Frontal cortex (tissue), 4 donors: ENCODE measurements around the gene TMEM17. TPM values are rescaled to one million over a fixed set of nuclear protein-coding genes. Genes with fewer than 3 reads are reported as not detected.
"Not testable (repeated sequence)": the region's sequence is repeated elsewhere in the genome, so short reads cannot be mapped to it uniquely, and the experiment has no call there.

Source experiments
- DNase-seq, 2 donors: peaks; one replicate each; pipeline ENCODE4 v3.0.0; 2012; ENCODE audit warnings: low spot score in 2 of 2
- FAIRE-seq: peaks from 2 replicates; lab custom pipeline; 2012; peaks lifted over from hg19 to GRCh38; lab: Jason Lieb, UNC
- total RNA-seq: library from RNA; depleted of rRNA; stranded (reverse); fragments of >200 nt; gene quantifications from one replicate; pipeline ENCODE4 v1.2.3, GENCODE V29; 2014
- donor health status: control.
- donor health status: control.
- donor health status: control.

The TMEM17 gene
- total RNA-seq, 1 donor from 2014 or later = 4.9 TPM

DNA sequence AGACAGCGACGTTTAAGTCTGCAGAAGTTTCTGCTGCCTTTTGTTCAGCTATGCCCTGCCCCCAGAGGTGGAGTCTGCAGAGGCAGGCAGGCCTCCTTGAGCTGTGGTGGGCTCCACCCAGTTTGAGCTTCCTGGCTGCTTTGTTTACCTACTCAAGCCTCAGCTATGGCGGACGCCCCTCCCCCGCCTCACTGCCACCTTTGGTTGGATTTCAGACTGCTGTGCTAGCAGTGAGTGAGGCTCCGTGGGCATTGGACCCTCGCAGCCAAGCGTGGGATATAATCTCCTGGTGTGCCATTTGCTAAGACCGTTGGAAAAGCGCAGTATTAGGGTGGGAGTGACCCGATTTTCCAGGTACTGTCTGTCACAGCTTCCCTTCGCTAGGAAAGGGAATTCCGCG is 15.1 kb upstream of the TMEM17 start:
- not testable (repeated sequence) for DNase-seq, FAIRE-seq

DNA sequence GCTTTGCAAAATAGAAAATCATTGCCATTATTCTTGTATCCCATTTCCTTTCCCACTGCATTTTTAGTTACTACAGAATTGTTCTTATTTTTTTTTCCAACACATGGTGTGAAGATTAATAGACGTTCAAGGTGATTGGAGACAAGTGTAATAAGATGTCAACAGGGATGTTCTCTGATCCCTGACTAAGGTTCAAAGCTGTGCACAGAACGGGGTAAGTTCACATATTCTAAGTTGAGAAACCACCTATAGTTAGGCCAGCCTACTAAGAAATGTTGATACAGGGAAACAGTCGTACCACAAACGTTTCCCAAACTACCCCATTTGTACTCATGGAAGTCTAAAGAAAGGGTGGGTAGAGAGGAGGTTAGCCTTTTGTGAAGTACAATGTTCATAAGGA is 6.4 kb upstream of the TMEM17 start:
- FAIRE-seq = no peak
- DNase-seq = no peak

DNA sequence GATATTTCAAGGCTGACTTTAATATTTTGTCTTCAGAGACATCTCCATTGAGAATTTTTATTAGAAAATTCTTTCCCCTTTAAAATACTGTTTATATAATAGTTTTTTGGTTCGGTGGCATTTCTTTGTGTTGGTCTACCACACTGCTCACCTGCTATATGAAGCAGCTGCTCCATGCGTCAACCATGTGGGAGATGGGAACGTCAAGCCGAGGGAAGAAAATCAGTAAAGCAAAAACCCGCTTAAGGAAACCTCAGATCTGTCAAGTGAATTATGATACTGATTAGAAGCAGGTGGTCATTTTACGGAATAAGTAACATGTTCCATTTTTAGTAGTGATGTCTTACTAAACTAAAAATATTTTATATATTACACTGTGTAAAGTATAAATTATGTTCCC is 5.6 kb upstream of the TMEM17 start:
- FAIRE-seq (no peak), DNase-seq (no peak)

DNA sequence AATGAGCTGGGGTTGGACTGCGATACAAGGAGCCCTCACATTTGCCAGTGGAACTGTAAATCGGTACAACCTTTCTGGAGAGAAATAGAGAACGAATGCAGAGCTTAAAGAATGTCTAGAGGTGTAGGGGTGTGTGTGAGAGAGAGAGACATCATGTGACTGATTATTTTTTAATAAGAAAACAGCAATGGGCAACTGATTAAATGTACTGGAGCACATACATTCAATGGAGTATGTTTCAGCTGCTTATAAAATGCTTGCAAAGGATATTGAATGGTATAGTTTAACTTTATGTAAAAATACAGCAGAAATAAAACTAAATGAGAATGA is 391 bp upstream of the TMEM17 start:
- no peak for FAIRE-seq
- peak in 1 of 2 donors; percentile 18 for DNase-seq

DNA sequence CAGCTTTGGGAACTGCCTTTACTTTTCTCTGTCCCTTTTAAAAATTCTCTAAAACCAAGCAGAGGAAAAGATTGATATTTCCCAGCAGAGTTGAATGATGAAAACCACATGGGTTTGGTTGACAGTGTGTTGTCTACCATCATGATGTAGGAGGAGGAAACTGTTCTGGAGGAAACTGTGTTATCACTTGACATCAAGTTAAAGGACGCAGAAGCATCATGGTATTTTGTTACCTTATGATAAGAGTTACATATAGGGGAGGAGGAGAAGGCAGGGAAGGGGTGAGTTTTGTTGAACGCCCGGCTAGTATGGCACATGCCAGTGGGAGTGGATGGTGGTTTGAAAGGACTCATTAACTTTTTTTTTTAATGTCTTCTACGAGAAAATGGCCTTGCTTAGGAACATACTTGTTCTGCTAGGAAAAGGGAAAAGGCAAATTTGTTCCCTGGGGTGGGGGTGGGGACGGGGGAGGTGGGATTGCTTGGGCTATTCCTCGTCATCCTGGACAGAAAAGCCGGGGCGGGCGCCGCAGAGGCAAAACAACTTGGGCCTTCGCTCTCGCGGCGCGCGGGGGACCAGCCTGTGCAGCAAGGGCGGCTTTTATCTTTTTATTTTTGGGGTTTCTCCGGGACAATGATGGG is 766 bp downstream of the TMEM17 start:
- FAIRE-seq (no peak), DNase-seq (peak in 1 of 2 donors; percentile 13)

DNA sequence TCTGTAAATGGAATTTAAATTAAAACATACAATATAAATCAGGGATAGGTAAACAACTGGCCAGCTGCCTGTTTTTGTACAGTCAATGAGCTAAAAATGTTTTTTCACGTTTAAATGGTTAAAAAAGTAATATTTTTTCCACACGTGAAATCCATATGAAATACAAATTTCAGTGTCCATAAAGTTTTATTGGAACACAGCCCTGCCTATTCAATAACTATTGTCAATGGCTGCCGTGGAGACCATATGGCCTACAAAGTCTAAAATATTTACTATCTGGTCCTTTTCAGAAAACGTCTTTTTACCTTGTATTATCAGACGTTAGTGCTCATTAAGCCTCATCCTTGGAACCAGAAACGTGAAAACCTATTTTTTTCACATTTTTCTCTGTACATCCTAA is 1.3 kb downstream of the TMEM17 start:
- FAIRE-seq (no peak), DNase-seq (no peak)

DNA sequence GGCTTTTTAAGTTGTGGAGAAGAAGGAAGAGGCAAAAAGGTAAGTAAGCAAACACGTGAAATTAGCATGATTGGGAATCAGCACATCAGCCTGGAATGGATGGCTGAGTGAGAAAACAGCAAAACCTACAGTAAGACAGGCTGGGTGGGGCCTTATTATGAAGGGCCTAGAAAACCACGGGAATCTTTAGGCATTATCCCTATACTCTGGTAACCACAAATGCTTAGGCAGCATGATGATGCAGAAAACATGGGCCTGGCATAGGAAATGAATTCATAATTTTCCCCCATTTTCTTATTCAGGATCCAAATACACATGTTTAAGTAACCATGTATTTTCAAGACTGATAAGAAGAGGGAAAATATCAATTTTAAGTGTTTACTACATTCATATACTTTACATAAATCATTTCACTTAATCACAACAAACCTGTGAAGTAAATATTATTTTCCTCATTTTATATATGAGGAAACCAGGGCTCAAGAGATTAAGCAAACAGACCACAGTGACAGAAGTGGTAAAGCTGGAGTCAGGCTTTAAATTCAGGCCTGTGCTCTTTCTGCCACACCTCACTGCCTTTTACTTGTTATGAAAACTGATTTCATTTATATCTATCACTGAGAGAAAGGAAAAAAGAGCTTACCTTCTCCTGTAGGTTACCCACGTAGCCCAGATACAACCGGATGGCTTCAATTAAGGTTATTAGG is 4.0 kb downstream of the TMEM17 start:
- FAIRE-seq (no peak), DNase-seq (no peak)

DNA sequence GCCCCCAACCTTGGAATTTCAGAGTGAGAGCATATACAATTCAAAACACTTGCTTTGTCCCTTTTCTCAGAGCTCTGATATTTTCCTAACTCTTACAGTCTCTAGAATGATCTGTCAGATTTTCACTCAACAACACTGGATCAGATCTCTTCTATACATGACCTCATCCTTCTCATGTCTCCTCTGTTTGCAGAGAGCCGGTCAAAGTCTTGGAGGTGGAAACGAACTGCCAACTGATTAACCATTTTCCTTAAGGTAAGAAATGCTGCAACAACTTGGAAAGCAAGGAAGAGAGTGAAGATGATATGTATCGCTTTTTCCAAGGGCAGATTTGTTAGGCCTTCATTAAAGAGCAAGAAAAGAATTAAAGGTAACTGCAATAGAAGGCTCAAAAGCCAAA is 4.9 kb downstream of the TMEM17 start:
- DNase-seq = no peak
- FAIRE-seq = no peak

DNA sequence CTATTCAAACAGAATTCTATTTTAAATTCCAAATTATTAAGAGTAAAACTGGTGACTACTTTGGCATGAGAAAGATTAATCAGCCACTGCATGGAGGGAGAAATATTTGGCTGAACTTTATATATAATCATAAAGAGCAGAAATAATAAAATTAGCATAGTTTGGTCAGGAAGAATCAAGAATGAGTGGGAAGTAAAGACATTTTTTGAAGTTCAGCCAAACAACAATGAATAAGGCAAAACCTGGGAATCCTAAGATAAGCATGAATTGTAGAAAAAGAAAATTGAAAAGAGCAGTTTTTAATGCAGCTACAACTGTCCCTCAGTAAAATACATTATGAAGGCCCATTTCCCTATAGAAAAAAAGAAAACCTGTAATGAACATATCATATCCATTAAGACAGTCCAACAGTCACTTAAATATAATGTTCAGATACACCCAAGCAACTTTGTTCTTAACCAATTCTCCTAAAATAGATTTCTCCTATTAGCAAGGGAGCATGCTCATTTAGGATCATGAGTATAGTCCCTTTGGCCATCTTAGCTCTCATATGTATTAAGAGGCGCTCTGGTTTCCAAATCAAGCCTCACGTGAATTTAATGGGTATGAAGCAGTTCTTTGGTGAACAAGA is 6.5 kb downstream of the TMEM17 start:
- DNase-seq = no peak
- no peak for FAIRE-seq

DNA sequence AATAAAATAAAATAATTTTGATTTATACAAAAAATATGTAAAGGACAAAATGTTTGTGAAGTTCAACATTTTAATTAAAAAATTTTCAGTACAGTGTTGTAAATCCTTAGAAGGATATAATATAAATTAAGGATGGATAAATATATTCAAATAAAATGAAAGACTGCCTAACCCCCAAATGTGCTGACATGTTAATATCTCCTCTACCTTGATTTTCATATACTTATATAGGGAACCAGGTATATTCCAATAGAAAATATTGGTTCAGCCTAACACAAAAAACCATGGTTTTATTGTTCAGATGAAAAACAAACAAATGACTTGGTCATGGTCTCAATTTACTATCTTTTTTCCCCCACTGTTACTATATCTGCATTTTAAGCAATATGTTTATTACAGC is 7.3 kb downstream of the TMEM17 start:
- no peak for DNase-seq
- FAIRE-seq = peak; percentile 65

DNA sequence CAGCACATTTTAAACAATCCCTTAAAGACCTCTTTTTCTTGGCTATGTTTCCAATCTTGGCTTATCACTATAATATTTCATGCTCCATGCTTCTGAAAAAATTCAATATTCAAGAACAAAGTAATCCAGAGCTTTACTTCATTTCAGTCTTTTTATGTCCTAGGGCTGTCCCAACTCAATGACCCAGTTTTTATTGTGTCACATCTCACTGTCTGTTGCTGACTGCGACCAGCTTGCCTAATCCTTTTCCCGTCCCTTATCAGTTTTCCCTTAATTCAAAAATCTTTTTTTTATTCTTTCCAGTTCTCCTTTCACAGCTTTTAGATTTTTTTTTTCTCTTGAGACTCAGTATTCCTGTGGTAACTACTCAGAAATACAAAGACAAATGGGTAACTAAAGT is 10.2 kb downstream of the TMEM17 start:
- DNase-seq (no peak), FAIRE-seq (no peak)

DNA sequence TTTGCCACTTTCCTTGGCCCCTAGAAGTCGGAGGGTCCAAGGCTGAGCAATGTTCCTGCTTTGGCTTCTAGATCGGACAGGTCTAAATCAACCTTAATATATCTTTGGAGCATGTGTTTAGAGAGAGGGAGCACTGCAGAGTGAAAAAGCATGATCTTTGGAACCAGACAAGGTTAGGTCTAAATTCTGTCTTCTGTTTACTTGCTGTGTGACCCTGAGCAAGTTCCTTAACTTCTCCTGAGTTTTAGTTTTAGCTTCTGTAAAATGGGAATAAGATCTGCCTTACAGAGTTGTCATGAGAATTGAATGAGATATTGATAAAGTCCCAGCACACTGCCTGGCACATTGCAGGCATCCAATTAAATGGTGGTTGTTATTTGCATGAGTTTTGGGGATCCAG is 13.9 kb downstream of the TMEM17 start:
- no peak for FAIRE-seq
- DNase-seq = no peak

DNA sequence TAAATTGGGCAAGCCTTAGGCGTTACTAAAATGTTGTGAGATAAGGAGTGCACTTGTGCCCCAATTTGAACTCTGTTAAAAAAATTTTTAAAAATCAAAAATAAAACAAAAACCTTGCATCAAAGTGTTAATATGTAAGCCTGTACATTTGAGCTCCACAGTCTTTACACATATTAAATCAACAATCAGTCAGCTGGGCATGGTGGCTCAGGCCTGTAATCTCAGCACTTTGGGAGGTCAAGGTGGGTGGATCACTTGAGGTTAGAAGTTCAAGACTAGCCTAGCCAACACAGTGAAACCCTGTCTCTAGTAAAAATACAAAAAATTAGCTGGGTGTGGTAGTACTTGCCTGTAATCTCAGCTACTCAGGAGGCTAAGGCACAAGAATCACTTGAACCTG is 16.3 kb downstream of the TMEM17 start:
- no peak for DNase-seq

DNA sequence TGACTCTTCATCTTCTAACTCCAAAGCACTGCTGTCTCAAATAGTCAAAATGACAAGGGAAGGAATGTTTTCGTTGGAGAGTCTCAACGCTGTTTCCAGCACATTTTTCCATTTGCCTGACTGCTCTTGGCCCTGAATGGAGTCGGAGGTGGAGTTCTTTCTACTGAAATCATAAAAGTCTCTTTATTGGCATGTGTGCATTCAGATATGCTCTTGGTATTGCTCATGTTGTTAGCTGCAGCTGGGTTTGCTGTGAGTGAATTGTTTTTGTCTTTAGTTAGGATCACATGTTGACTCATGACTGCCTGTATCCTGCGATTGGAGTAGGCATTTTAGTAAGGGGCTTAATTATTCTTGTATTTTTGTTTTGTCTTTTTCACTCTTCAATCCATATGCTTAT is 16.8 kb downstream of the TMEM17 start:
- DNase-seq (no peak), FAIRE-seq (no peak)

More for the DNA sequence above, 16.3 kb downstream of the TMEM17 start:
- FAIRE-seq = no peak

DNA sequence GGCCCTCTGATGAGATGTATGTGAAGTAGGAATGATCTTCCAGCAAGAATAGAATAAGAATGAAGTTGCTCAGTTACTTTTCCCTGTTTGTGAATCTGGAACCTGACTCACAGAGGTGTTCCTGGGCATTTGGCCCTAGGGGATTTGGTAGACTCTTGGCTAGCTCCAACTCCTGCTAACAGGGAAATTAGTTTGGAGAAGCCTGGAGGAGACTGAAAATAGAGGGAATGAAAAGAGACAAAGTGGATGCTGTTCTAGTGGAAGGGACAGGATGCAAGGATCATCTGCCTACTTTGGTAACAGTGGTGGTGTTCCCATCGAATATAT is 19.6 kb downstream of the TMEM17 start:
- FAIRE-seq = no peak
- DNase-seq = no peak

DNA sequence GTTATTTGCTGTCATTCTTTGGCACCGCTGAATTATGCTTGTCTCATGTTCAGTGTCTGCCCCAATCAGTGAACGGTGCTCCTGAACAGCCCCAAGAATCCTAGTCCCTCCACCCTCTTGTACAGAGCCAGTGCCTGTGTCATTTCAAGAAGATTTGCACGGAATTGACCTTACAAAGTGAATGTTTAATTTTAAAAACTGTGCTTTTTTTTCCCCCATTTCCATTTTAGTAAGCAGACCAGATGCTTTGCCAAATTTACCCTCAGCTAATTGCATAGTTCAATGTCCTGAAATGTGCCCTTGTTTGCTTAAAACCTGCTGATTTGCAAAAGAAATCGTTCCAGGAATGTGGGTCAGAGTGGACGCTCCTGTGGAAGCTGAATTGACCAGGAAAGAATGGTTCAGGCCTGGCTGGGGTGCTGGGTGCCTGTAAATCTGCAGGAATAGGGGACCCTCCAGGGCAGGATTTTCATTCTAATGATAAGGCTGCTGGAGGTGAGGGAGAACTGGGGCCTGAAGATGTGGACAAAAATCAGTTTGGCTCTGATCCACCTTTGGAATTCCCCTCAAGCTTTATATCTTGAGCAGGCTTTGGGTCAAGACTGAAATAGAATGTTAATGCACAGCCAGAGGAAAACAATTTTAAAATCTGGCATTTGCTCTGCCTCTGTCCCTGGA is 20.1 kb downstream of the TMEM17 start:
- DNase-seq = no peak
- no peak for FAIRE-seq

DNA sequence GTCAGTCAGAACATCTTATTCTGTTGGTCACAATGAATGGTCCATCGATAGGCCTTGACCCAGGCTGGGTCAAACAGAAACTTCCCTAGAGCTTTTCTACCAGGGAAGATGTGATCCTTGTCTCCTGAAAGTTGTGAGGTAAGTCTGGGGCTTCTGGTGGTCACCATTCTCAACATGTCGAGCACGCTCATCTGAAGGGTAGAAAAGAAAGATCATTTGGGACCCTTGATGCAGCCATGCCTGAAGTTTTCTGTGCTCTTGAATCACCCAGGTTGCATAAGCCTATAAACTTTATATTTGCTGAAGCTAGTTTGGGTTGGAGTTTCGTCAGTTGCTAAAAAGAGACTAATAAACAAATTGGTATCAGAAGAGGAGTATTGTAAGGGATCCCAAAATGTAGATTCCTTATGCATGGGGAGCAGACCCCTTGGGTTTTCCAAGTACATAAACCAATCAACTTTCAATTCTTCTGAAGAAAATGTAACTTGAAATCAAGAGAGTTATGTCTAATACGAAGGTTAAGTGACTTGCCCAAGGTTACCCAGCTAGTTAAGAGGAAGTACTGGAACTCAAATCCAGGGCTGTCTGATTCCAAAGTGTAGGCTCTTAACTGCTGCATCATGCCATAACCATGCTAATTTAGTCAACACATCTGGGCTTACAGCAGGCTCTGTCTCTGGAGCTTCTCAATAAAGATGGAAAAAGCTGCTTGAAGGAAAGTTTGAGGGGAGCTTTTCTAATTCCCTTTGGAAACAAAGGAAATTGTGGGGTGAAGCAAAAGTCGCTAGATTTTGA is 23.2 kb downstream of the TMEM17 start:
- FAIRE-seq (no peak), DNase-seq (no peak)

DNA sequence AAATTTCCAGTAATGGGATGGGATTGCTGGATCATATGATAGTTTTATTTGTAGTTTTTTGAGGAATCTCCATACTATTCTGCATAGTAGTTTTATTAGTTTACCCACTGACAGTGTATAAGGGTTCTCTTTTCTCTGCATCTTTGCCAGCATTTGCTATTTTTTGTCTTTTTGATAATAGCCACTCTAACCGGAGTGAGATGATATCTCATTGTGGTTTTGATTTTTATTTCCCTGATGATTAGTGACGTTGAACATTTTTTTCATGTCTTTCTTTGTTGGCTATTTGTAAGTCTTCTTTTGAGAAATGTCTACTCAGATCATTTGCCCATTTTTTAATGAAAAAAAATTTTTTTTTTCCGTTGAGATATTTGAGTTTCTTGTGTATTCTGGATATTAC is 26.1 kb downstream of the TMEM17 start:
- DNase-seq = no peak
- no peak for FAIRE-seq

DNA sequence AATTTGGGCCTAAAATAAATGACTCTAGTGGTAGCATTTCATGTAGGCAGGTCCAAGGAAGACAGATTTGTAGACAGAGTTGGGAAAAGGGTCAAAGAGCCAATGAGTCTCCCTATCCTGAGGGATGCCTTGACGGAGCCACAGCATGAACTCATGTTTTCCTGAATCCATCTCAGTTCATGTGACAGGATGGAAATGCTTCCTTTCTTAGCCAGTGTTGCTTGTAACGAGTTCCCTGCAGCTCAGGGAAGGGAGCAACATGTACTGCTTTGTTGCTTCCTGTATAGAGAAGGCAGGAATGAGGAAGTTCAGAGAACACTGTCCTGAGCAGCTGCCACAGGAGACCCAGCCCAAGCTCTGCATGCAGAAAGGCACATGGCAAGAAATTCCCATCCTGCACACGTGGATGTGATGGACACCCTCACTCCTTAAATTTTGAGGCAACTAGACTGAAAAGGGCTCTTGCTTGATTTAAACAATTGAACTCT is 27.9 kb downstream of the TMEM17 start:
- no peak for DNase-seq
- FAIRE-seq = no peak

DNA sequence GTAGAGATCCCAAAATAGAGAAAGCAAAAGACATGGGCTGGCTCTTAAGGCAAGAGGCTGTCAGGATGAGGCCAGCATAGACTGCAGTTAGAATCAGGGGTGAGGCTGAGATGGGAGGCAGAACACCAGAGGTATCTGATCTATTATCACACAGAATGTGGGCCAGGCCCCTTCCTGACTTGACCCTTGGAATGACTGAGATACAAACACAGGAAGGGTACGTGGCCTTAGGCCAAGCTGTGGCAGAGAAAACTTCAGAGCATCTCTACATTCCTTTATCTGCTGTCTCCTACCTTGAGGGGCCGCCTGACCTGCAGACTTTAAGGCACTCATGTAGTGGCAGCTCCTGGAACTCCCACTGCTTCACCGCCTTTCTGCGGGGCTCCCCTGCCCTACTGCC is 28.4 kb downstream of the TMEM17 start:
- no peak for FAIRE-seq

More for the DNA sequence above, 28.4 kb downstream of the TMEM17 start:
- DNase-seq = no peak
